Measurements from ENCODE around the gene CRTC3. TPM values are rescaled to one million over a fixed set of nuclear protein-coding genes. Genes with fewer than 3 reads are reported as not detected.
"Not testable (repeated sequence)": the region's sequence is repeated elsewhere in the genome, so short reads cannot be mapped to it uniquely, and the experiment has no call there.

The CRTC3 gene
- total and polyA plus RNA-seq, 2 of the 13 experiments (the other 11 are each of a cell fraction or from before 2014, with no cell fraction given) = 8.4 to 11.8 TPM

- in situ Hi-C loops (cut with HindIII; ENCODE audit: extremely low pct_ligation_motif_present, low pct_unique_long_range_greater_than_20kb) = no loop called here
- no peak overlapping the region for H2AFZ ChIP-seq (ENCODE audit: low read length)
- no peak overlapping the region for H3K27ac ChIP-seq (ENCODE audit: extremely low read length, insufficient read depth, low read length)
- no peak overlapping the region for H3K4me3 ChIP-seq (replicated peaks in 1 of 3; ENCODE audit: insufficient read depth in 1 of 3, low read depth in 2 of 3, low read length in 3 of 3)
- DNase-seq (ENCODE audit: low spot score) = no peak
- TF ChIP-seq ZNF18 (CRISPR knock-in tag; IDR thresholded peaks at IDR 0.05; ENCODE audit: insufficient replicate concordance) (no peak), NR0B2 (CRISPR knock-in tag; IDR thresholded peaks at IDR 0.05) (no peak), SNAPC2 (CRISPR knock-in tag; IDR thresholded peaks at IDR 0.05) (no peak), NFKB2 (CRISPR knock-in tag; IDR thresholded peaks at IDR 0.05; ENCODE audit: borderline replicate concordance) (no peak), ZNF629 (CRISPR knock-in tag; conservative IDR thresholded peaks at IDR 0.05) (no peak), PATZ1 (CRISPR knock-in tag; IDR thresholded peaks at IDR 0.05) (no peak), HNRNPH1 (optimal IDR thresholded peaks at IDR 0.05; ENCODE audit: low read depth, low read length) (no peak), PRPF4 (IDR thresholded peaks at IDR 0.05; ENCODE audit: low read depth, low read length, poor library complexity, severe bottlenecking) (no peak)
- no peak overlapping the region for H3K9ac ChIP-seq (ENCODE audit: insufficient read depth, low read depth, low read length)
- CTCF ChIA-PET (ENCODE audit: low intra/inter-chr PET ratio, low total read pairs) = no interaction called here
- no peaks in the 10 kb centered on the region for H3K79me2 ChIP-seq (ENCODE audit: insufficient read depth, low read length)
- POLR2A ChIA-PET = no interaction called here
- H3K36me3 ChIP-seq (replicated peaks in 1 of 2; ENCODE audit: control insufficient read depth in 1 of 2, insufficient read depth in 2 of 2, low read length in 2 of 2) = no peaks in the 10 kb centered on the region
- H3K27me3 ChIP-seq (ENCODE audit: control insufficient read depth in 1 of 2, insufficient read depth in 2 of 2, low read length in 2 of 2) = no peaks in the 10 kb centered on the region; a peak in 1 of 5 replicates
- no peaks in the 10 kb centered on the region for H3K9me3 ChIP-seq (ENCODE audit: low read length)
- no peaks in the 10 kb centered on the region for H4K20me1 ChIP-seq (ENCODE audit: insufficient read depth, low read length)
- BruUV-seq (replicated peaks) = no TSS peak
- 47% methylated on average over 3 of the region's 3 CpGs for WGBS (ENCODE audit: low lambda C conversion rate)
- H3K4me2 ChIP-seq (ENCODE audit: low read depth, low read length) = no peak overlapping the region
- no peaks in the 10 kb centered on the region for H3K4me1 ChIP-seq (ENCODE audit: insufficient read depth, low read length)
- no peak for FAIRE-seq
- intact Hi-C loops (cut with micrococcal nuclease; ENCODE audit: unreplicated experiment) = no loop called here
- no peak for ATAC-seq
Measured at GRCh38 chr15:90686435-90687218, 156.9 kb downstream of the CRTC3 start.

- H3K4me3 ChIP-seq (replicated peaks in 1 of 3; ENCODE audit: insufficient read depth in 1 of 3, low read depth in 2 of 3, low read length in 3 of 3); H3K4me1 ChIP-seq (ENCODE audit: insufficient read depth, low read length); H2AFZ ChIP-seq (ENCODE audit: low read length); H3K36me3 ChIP-seq (replicated peaks in 1 of 2; ENCODE audit: control insufficient read depth in 1 of 2, insufficient read depth in 2 of 2, low read length in 2 of 2); H4K20me1 ChIP-seq (ENCODE audit: insufficient read depth, low read length); POLR2A ChIA-PET; H3K27ac ChIP-seq (ENCODE audit: extremely low read length, insufficient read depth, low read length); FAIRE-seq; intact Hi-C loops (cut with micrococcal nuclease; ENCODE audit: unreplicated experiment); H3K27me3 ChIP-seq (ENCODE audit: control insufficient read depth in 1 of 2, insufficient read depth in 2 of 2, low read length in 2 of 2); H3K9ac ChIP-seq (ENCODE audit: insufficient read depth, low read depth, low read length); BruUV-seq (replicated peaks); ATAC-seq; DNase-seq (ENCODE audit: low spot score); H3K4me2 ChIP-seq (ENCODE audit: low read depth, low read length); H3K79me2 ChIP-seq (ENCODE audit: insufficient read depth, low read length); in situ Hi-C loops (cut with HindIII; ENCODE audit: extremely low pct_ligation_motif_present, low pct_unique_long_range_greater_than_20kb); CTCF ChIA-PET (ENCODE audit: low intra/inter-chr PET ratio, low total read pairs); H3K9me3 ChIP-seq (ENCODE audit: low read length): not testable (repeated sequence)
- WGBS (ENCODE audit: low lambda C conversion rate) = 81% methylated on average over 6 of the region's 6 CpGs
Measured at GRCh38 chr15:90689326-90689961, 159.7 kb downstream of the CRTC3 start.
